CD4-positive, CD25-positive, alpha-beta regulatory T cell (primary cell): Measurements from ENCODE around the gene KCNIP4. TPM values are rescaled to one million over a fixed set of nuclear protein-coding genes. Genes with fewer than 3 reads are reported as not detected.

Experiments
- ATAC-seq, 2 donors: fragments of 150-1000 bp; cut with Tn5 transposase; one replicate each; pipeline ENCODE4 v1.10.0; 2021; ENCODE audit warnings: low read depth in 2 of 2, moderate number of reproducible peaks in 2 of 2, moderate library complexity in 1 of 2
- DNase-seq, 3 donors: peaks; one replicate each; pipeline versions ENCODE4 v3.0.0 to v3.0.0-alpha.2; 2012 to 2022; ENCODE audit warnings: mixed read lengths in 1 of 3
- H3K27ac ChIP-seq: one replicate; pipeline ENCODE4 v1.7.0; 2013; ENCODE audit warnings: mild to moderate bottlenecking, low read length; ENCODE audit not compliant: insufficient read depth, poor library complexity, severe bottlenecking
- H3K27me3 ChIP-seq: one replicate; pipeline ENCODE4 v1.7.0; 2013; ENCODE audit warnings: low read length; ENCODE audit not compliant: control insufficient read depth, insufficient read depth
- H3K36me3 ChIP-seq: one replicate; pipeline ENCODE4 v1.7.0; 2013; ENCODE audit warnings: mild to moderate bottlenecking, low read length, moderate library complexity; ENCODE audit not compliant: control insufficient read depth, insufficient read depth
- H3K4me1 ChIP-seq: 2 replicates; pipeline ENCODE4 v1.7.0; 2013; ENCODE audit warnings: mild to moderate bottlenecking, low read length; ENCODE audit not compliant: insufficient read depth, control insufficient read depth, poor library complexity, severe bottlenecking
- H3K4me3 ChIP-seq: one replicate; pipeline ENCODE4 v1.7.0; 2013; ENCODE audit warnings: low read depth, mild to moderate bottlenecking, low read length, moderate library complexity
- H3K9me3 ChIP-seq, 2 experiments: 1 replicate in 1 of 2; 2 replicates in 1 of 2; pipeline ENCODE4 v1.7.0; 2013; ENCODE audit warnings: low read length in 2 of 2, mild to moderate bottlenecking in 1 of 2, moderate library complexity in 1 of 2; ENCODE audit not compliant: control insufficient read depth in 2 of 2
- H3K27ac Mint-ChIP-seq, 3 donors: one replicate each; pipeline ENCODE4 v1.8.0; 2020 to 2022; ENCODE audit warnings: mild to moderate bottlenecking in 3 of 3, mixed read lengths in 3 of 3, moderate library complexity in 2 of 3
- H3K27me3 Mint-ChIP-seq: one replicate; pipeline ENCODE4 v1.8.0; 2022; ENCODE audit warnings: mild to moderate bottlenecking, mixed read lengths
- H3K36me3 Mint-ChIP-seq: one replicate; pipeline ENCODE4 v1.8.0; 2020; ENCODE audit warnings: mixed read lengths
- H3K4me1 Mint-ChIP-seq, 4 donors: one replicate each; pipeline ENCODE4 v1.8.0; 2020 to 2022; ENCODE audit warnings: mixed read lengths in 4 of 4, mild to moderate bottlenecking in 1 of 4
- H3K4me3 Mint-ChIP-seq, 4 donors: one replicate each; pipeline ENCODE4 v1.8.0; 2020 to 2022; ENCODE audit warnings: mild to moderate bottlenecking in 4 of 4, mixed read lengths in 4 of 4, moderate library complexity in 3 of 4
- H3K9me3 Mint-ChIP-seq, 7 donors: one replicate each; pipeline ENCODE4 v1.8.0; 2020 to 2022; ENCODE audit warnings: mixed read lengths in 7 of 7, mild to moderate bottlenecking in 3 of 7, moderate library complexity in 2 of 7
- polyA plus RNA-seq, 4 donors: library from polyadenylated mRNA; unstranded; fragments of 300-500 nt; fragmentation: Illumina TruSeq; gene quantifications; one replicate each; pipeline ENCODE4 v1.2.3, GENCODE V29; 2021
- total RNA-seq: library from RNA; stranded (reverse); gene quantifications from one replicate; pipeline ENCODE4 v1.2.3, GENCODE V29; 2022

KCNIP4 gene
- total and polyA plus RNA-seq, 5 donors from 2014 or later, result 0.09 to 0.24 TPM; not detected in 3

- peaks cover 7 to 20% (median 10%) of the 10 kb centered on the region in 7 donors for H3K9me3 Mint-ChIP-seq
- H3K27me3 ChIP-seq, result no peaks in the 10 kb centered on the region
- no peak for ATAC-seq
- H3K4me3 Mint-ChIP-seq, result no peak overlapping the region
- no peaks in the 10 kb centered on the region for H3K27me3 Mint-ChIP-seq
- H3K9me3 ChIP-seq, result peaks cover 0 to 3% of the 10 kb centered on the region in 2 experiments
- H3K27ac ChIP-seq, result no peak overlapping the region
- H3K27ac Mint-ChIP-seq, result no peak overlapping the region
- no peaks in the 10 kb centered on the region for H3K4me1 ChIP-seq
- DNase-seq, result no peak
- H3K4me1 Mint-ChIP-seq, result no peaks in the 10 kb centered on the region
- H3K4me3 ChIP-seq, result no peak overlapping the region
- no peaks in the 10 kb centered on the region for H3K36me3 Mint-ChIP-seq
- no peaks in the 10 kb centered on the region for H3K36me3 ChIP-seq
Observed at GRCh38 chr4:20857081-20857480, 1091.5 kb downstream of the KCNIP4 start.

- Mint-ChIP-seq H3K4me1 (no peaks in the 10 kb centered on the region), H3K27me3 (peaks cover 4% of the 10 kb centered on the region), H3K4me3 (no peak overlapping the region), H3K9me3 (peaks cover 1 to 22% (median 4%) of the 10 kb centered on the region in 7 donors), H3K36me3 (no peaks in the 10 kb centered on the region), H3K27ac (no peak overlapping the region)
- H3K27me3 ChIP-seq, result no peaks in the 10 kb centered on the region
- H3K36me3 ChIP-seq, result no peaks in the 10 kb centered on the region
- H3K9me3 ChIP-seq, result no peaks in the 10 kb centered on the region
- no peak overlapping the region for H3K27ac ChIP-seq
- DNase-seq (no peak), ATAC-seq (no peak)
- H3K4me3 ChIP-seq, result no peak overlapping the region
- no peaks in the 10 kb centered on the region for H3K4me1 ChIP-seq
Observed at GRCh38 chr4:20847124-20847747, 1101.3 kb downstream of the KCNIP4 start.

- Mint-ChIP-seq H3K36me3 (no peaks in the 10 kb centered on the region), H3K4me1 (no peaks in the 10 kb centered on the region), H3K27ac (no peak overlapping the region), H3K9me3 (peaks cover 0 to 14% (median 6%) of the 10 kb centered on the region in 7 donors), H3K4me3 (no peak overlapping the region), H3K27me3 (peaks cover 8% of the 10 kb centered on the region)
- H3K4me3 ChIP-seq, result no peak overlapping the region
- DNase-seq (no peak), ATAC-seq (no peak)
- H3K9me3 ChIP-seq, result no peaks in the 10 kb centered on the region
- H3K27me3 ChIP-seq, result no peaks in the 10 kb centered on the region
- H3K4me1 ChIP-seq, result no peaks in the 10 kb centered on the region
- H3K36me3 ChIP-seq, result no peaks in the 10 kb centered on the region
- H3K27ac ChIP-seq, result no peak overlapping the region
Observed at GRCh38 chr4:20844311-20844710, 1104.3 kb downstream of the KCNIP4 start.

GRCh38 chr4:20840648-20841190, 1107.9 kb downstream of the KCNIP4 start:
- Histone ChIP-seq H3K9me3 (no peaks in the 10 kb centered on the region), H3K27ac (no peak overlapping the region), H3K36me3 (no peaks in the 10 kb centered on the region), H3K4me3 (no peak overlapping the region), H3K27me3 (no peaks in the 10 kb centered on the region), H3K4me1 (no peaks in the 10 kb centered on the region)
- no peak overlapping the region for H3K4me3 Mint-ChIP-seq
- DNase-seq, result no peak
- no peak overlapping the region for H3K27ac Mint-ChIP-seq
- peaks cover 8% of the 10 kb centered on the region for H3K27me3 Mint-ChIP-seq
- H3K4me1 Mint-ChIP-seq, result no peaks in the 10 kb centered on the region
- no peaks in the 10 kb centered on the region for H3K36me3 Mint-ChIP-seq
- peaks cover 0 to 7% (median 4%) of the 10 kb centered on the region in 7 donors for H3K9me3 Mint-ChIP-seq
- no peak for ATAC-seq

- no peak overlapping the region for H3K27ac ChIP-seq
- no peaks in the 10 kb centered on the region for H3K4me1 ChIP-seq
- no peak overlapping the region for H3K27ac Mint-ChIP-seq
- H3K27me3 ChIP-seq, result no peaks in the 10 kb centered on the region
- peaks cover 0 to 8% (median 5%) of the 10 kb centered on the region in 7 donors for H3K9me3 Mint-ChIP-seq
- DNase-seq (no peak), ATAC-seq (no peak)
- no peaks in the 10 kb centered on the region for H3K36me3 Mint-ChIP-seq
- no peaks in the 10 kb centered on the region for H3K36me3 ChIP-seq
- peaks cover 8% of the 10 kb centered on the region for H3K27me3 Mint-ChIP-seq
- no peak overlapping the region for H3K4me3 Mint-ChIP-seq
- H3K9me3 ChIP-seq, result no peaks in the 10 kb centered on the region
- no peak overlapping the region for H3K4me3 ChIP-seq
- no peaks in the 10 kb centered on the region for H3K4me1 Mint-ChIP-seq
Observed at GRCh38 chr4:20839957-20840356, 1108.6 kb downstream of the KCNIP4 start.

- H3K4me1 ChIP-seq, result no peaks in the 10 kb centered on the region
- Mint-ChIP-seq H3K27me3 (peaks cover 8% of the 10 kb centered on the region), H3K4me1 (no peaks in the 10 kb centered on the region), H3K27ac (no peak overlapping the region), H3K4me3 (no peak overlapping the region), H3K36me3 (no peaks in the 10 kb centered on the region), H3K9me3 (peaks cover 2 to 8% (median 5%) of the 10 kb centered on the region in 7 donors)
- no peak for DNase-seq
- H3K27ac ChIP-seq, result no peak overlapping the region
- H3K36me3 ChIP-seq, result no peaks in the 10 kb centered on the region
- H3K27me3 ChIP-seq, result no peaks in the 10 kb centered on the region
- no peak overlapping the region for H3K4me3 ChIP-seq
- H3K9me3 ChIP-seq, result no peaks in the 10 kb centered on the region
- no peak for ATAC-seq
Observed at GRCh38 chr4:20838476-20838875, 1110.1 kb downstream of the KCNIP4 start.

GRCh38 chr4:20832826-20833225, 1115.7 kb downstream of the KCNIP4 start:
- H3K27me3 Mint-ChIP-seq, result no peaks in the 10 kb centered on the region
- no peak overlapping the region for H3K4me3 Mint-ChIP-seq
- H3K36me3 Mint-ChIP-seq, result no peaks in the 10 kb centered on the region
- H3K4me1 ChIP-seq, result no peaks in the 10 kb centered on the region
- no peaks in the 10 kb centered on the region for H3K36me3 ChIP-seq
- no peak overlapping the region for H3K4me3 ChIP-seq
- no peaks in the 10 kb centered on the region for H3K27me3 ChIP-seq
- H3K27ac Mint-ChIP-seq, result no peak overlapping the region
- H3K9me3 Mint-ChIP-seq, result peaks cover 0 to 6% (median 1%) of the 10 kb centered on the region in 7 donors
- DNase-seq (no peak), ATAC-seq (no peak)
- no peaks in the 10 kb centered on the region for H3K9me3 ChIP-seq
- no peaks in the 10 kb centered on the region for H3K4me1 Mint-ChIP-seq
- no peak overlapping the region for H3K27ac ChIP-seq

GRCh38 chr4:20831746-20832145, 1116.8 kb downstream of the KCNIP4 start:
- Histone ChIP-seq H3K27me3 (no peaks in the 10 kb centered on the region), H3K27ac (no peak overlapping the region), H3K4me3 (no peak overlapping the region), H3K4me1 (no peaks in the 10 kb centered on the region), H3K36me3 (no peaks in the 10 kb centered on the region), H3K9me3 (no peaks in the 10 kb centered on the region)
- Mint-ChIP-seq H3K4me1 (no peaks in the 10 kb centered on the region), H3K27me3 (no peaks in the 10 kb centered on the region), H3K36me3 (no peaks in the 10 kb centered on the region), H3K4me3 (no peak overlapping the region), H3K27ac (no peak overlapping the region), H3K9me3 (peaks cover 0 to 6% (median 1%) of the 10 kb centered on the region in 7 donors)
- ATAC-seq, result no peak
- no peak for DNase-seq
